ENCODE measurements around the gene CSN3. TPM values are rescaled to one million over a fixed set of nuclear protein-coding genes. Genes with fewer than 3 reads are reported as not detected.

CSN3 gene
- total and polyA plus RNA-seq, 2 of the 4 experiments (the other 2 are of a cell fraction): not detected

GRCh38 chr4:70280567-70280966 lies 38.2 kb downstream of the CSN3 start:
- BruUV-seq (replicated peaks): no TSS peak
- H3K9me3 ChIP-seq (ENCODE audit: control insufficient read depth, insufficient read depth, low read length): no peaks in the 10 kb centered on the region
- no peaks in the 10 kb centered on the region for H4K20me1 ChIP-seq (ENCODE audit: insufficient read depth, low read length)
- no peaks in the 10 kb centered on the region for H3K36me3 ChIP-seq (ENCODE audit: control insufficient read depth, insufficient read depth, low read length)
- POLR2A ChIA-PET (ENCODE audit: unreplicated experiment): no interaction called here
- no peak overlapping the region for H4K5ac ChIP-seq (ENCODE audit: low read depth, low read length)
- H2BK5ac ChIP-seq (ENCODE audit: low read depth, low read length, poor library complexity, severe bottlenecking): no peak overlapping the region
- ATAC-seq (ENCODE audit: low read depth) (no peak), DNase-seq (no peak)
- no peak overlapping the region for H3K18ac ChIP-seq (ENCODE audit: low read depth, low read length)
- H3K27me3 ChIP-seq (ENCODE audit: control insufficient read depth, insufficient read depth, low read length): no peaks in the 10 kb centered on the region
- H3K23ac ChIP-seq (ENCODE audit: low read depth, low read length): no peak overlapping the region
- dilution Hi-C loops (cut with HindIII; ENCODE audit: low sequenced_read_pairs, unreplicated experiment): no loop called here
- H2BK120ac ChIP-seq (ENCODE audit: low read depth, low read length): no peak overlapping the region
- H2AK9ac ChIP-seq (replicated peaks; ENCODE audit: low read depth, low read length, poor library complexity): no peak overlapping the region
- intact Hi-C loops (cut with micrococcal nuclease): no loop called here
- H2AK5ac ChIP-seq (ENCODE audit: low read depth, low read length): no peak overlapping the region
- no peak overlapping the region for H2AFZ ChIP-seq (replicated peaks; ENCODE audit: low read length, poor library complexity)
- H4K8ac ChIP-seq (ENCODE audit: low read depth in 2 of 2, low read length in 2 of 2): no peak overlapping the region
- H3K27ac ChIP-seq (ENCODE audit: insufficient read depth, low read length): no peak overlapping the region
- no peak overlapping the region for H3K56ac ChIP-seq (ENCODE audit: extremely low read depth, insufficient read depth, low read length)
- H3K9ac ChIP-seq (ENCODE audit: low read depth, low read length): no peak overlapping the region
- no peaks in the 10 kb centered on the region for H3K9me1 ChIP-seq (ENCODE audit: insufficient read depth, low read length)
- no peak overlapping the region for H2BK20ac ChIP-seq (ENCODE audit: low read depth, low read length)
- no peak overlapping the region for H2BK15ac ChIP-seq (ENCODE audit: low read depth, low read length)
- in situ Hi-C loops (cut with MboI; ENCODE audit: low sequenced_read_pairs): no loop called here
- H3K14ac ChIP-seq (replicated peaks; ENCODE audit: low read depth, low read length): no peak overlapping the region
- TF ChIP-seq POLR2A (IDR thresholded peaks at IDR 0.05; ENCODE audit: low read depth, low read length) (no peak), RCOR1 (IDR thresholded peaks at IDR 0.05; ENCODE audit: insufficient replicate concordance, low read length) (no peak), MAFK (IDR thresholded peaks at IDR 0.05; ENCODE audit: low read depth, low read length) (no peak), NFE2L2 (IDR thresholded peaks at IDR 0.05; ENCODE audit: low read depth, low read length) (no peak), BHLHE40 (IDR thresholded peaks at IDR 0.05; ENCODE audit: low read depth, low read length) (no peak), CEBPB (IDR thresholded peaks at IDR 0.05; ENCODE audit: low read depth, low read length) (no peak)
- H3K4ac ChIP-seq (ENCODE audit: low read depth, low read length): no peak overlapping the region
- CTCF ChIA-PET: interaction anchor here (0.9 kb wide), 1 partner anchor 97 kb away, joined by 3 read pairs; no protein-coding TSS in a partner anchor
- no CpG with 5 or more reads among the region's 1 CpG for WGBS, 2 experiments (ENCODE audit: extremely low coverage in 2 of 2, insufficient read length in 1 of 2)
- no peaks in the 10 kb centered on the region for H3K79me1 ChIP-seq (ENCODE audit: low read depth in 1 of 2, low read length in 2 of 2)
- no peak overlapping the region for H3K4me3 ChIP-seq (ENCODE audit: insufficient read depth, low read depth, low read length)
- no peak overlapping the region for H3K4me2 ChIP-seq (ENCODE audit: low read depth, low read length)
- H3K4me1 ChIP-seq (ENCODE audit: control insufficient read depth, insufficient read depth, low read length): no peaks in the 10 kb centered on the region
- H4K91ac ChIP-seq (ENCODE audit: insufficient read depth, low read depth, low read length): no peak overlapping the region

Data from IMR-90 (cell line).